Spleen (tissue), 11 donors: ENCODE results near the gene NMUR1. TPM values are rescaled to one million over a fixed set of nuclear protein-coding genes. Genes with fewer than 3 reads are reported as not detected.
"Not testable (repeated sequence)": the region's sequence is repeated elsewhere in the genome, so short reads cannot be mapped to it uniquely, and the experiment has no call there.

Source experiments
- DNase-seq: peaks from one replicate; pipeline ENCODE4 v3.0.0-alpha.2; 2020
- H3K27ac ChIP-seq, 8 donors: fragments of 200-600 bp; sonication (generic) in 7 of 8; 1 replicate in 4 of 8; 2 replicates in 4 of 8; pipeline versions ENCODE4 v1.5.0 to v1.8.0; 2016 to 2021; ENCODE audit warnings: inconsistent platforms in 4 of 8, mild to moderate bottlenecking in 4 of 8, moderate library complexity in 1 of 8
- H3K27me3 ChIP-seq, 7 donors: fragments of 200-600 bp; sonication (generic) in 6 of 7; replicated peaks in 1 of 7; 1 replicate in 4 of 7; 2 replicates in 3 of 7; pipeline versions ENCODE4 v1.5.0 to v1.8.0; 2016 to 2021; ENCODE audit warnings: inconsistent platforms in 3 of 7, mild to moderate bottlenecking in 1 of 7
- H3K36me3 ChIP-seq, 6 donors: fragments of 200-600 bp; sonication (generic) in 5 of 6; 1 replicate in 4 of 6; 2 replicates in 2 of 6; pipeline versions ENCODE4 v1.5.0 to v1.8.0; 2016 to 2021; ENCODE audit warnings: inconsistent platforms in 2 of 6
- H3K4me1 ChIP-seq, 6 donors: fragments of 200-600 bp; sonication (generic) in 5 of 6; 1 replicate in 3 of 6; 2 replicates in 3 of 6; pipeline versions ENCODE4 v1.5.0 to v1.8.0; 2016 to 2021; ENCODE audit warnings: inconsistent platforms in 3 of 6
- H3K4me3 ChIP-seq, 8 donors: fragments of 200-600 bp; sonication (generic) in 7 of 8; 1 replicate in 4 of 8; 2 replicates in 4 of 8; pipeline versions ENCODE4 v1.5.0 to v1.8.0; 2016 to 2021; ENCODE audit warnings: inconsistent platforms in 4 of 8, mild to moderate bottlenecking in 4 of 8, moderate library complexity in 2 of 8
- H3K9me3 ChIP-seq, 8 donors: fragments of 200-600 bp; sonication (generic) in 7 of 8; 1 replicate in 4 of 8; 2 replicates in 4 of 8; pipeline versions ENCODE4 v1.5.0 to v1.8.0; 2016 to 2021; ENCODE audit warnings: inconsistent platforms in 4 of 8
- POLR2A ChIP-seq, 3 donors: fragments of 450-650 bp; IDR thresholded peaks; one replicate each; pipeline ENCODE4 v1.5.1; 2017; ENCODE audit warnings: antibody characterized with exemption in 3 of 3, mild to moderate bottlenecking in 1 of 3
- POLR2AphosphoS5 ChIP-seq, 3 donors: sonication (generic); formaldehyde crosslinking; IDR thresholded peaks; one replicate each; pipeline ENCODE4 v1.5.1; 2017; ENCODE audit warnings: antibody characterized with exemption in 3 of 3
- WGBS, 5 donors: extraction: QIAGEN DNeasy Blood & Tissue Kit in 3 of 5; methylation state at CpG; one replicate each; pipeline versions ENCODE4 v1.1.5 to v1.1.7; 2013 to 2018; 5-methylcytosine and 5-hydroxymethylcytosine counted together
- intact Hi-C: fragments of 100-400 bp; cut with DNase I; formaldehyde crosslinking; loops from one replicate; pipeline ENCODE4 v1.15.0; 2023; ENCODE audit warnings: low total_unique reads
- polyA plus RNA-seq, 3 donors: library from polyadenylated mRNA; stranded (reverse); fragments of 200-250 nt; gene quantifications; one replicate each; pipeline ENCODE4 v1.2.1, GENCODE V29; 2013
- total RNA-seq, 7 donors: library from RNA; depleted of rRNA in 3 of 7; stranded (reverse); fragments of >200 nt in 3 of 7; fragmentation: NEBNext Ultra II Directional in 4 of 7; extraction: Animal tissue kit (Norgen Biotek cat#: 25700) in 4 of 7; gene quantifications; one replicate each; pipeline versions ENCODE4 v1.1.0 to v1.2.1, GENCODE V29; 2016 to 2021
- TF ChIP-seq, protein P1 (sequence below), 11 experiments: fragments of 200-600 bp in 7 of 11; fragments of 450-650 bp in 4 of 11; sonication (generic) in 4 of 11; IDR thresholded peaks in 8 of 11; conservative IDR thresholded peaks in 3 of 11; 1 replicate in 7 of 11; 2 replicates in 4 of 11; pipeline versions ENCODE4 v1.4.0 to v1.8.0; 2016 to 2021; ENCODE audit warnings: antibody characterized with exemption in 11 of 11, inconsistent platforms in 4 of 11, mild to moderate bottlenecking in 1 of 11
- donor health status: healthy with polysubstance abuse.
- donor health status: DM: no; HTN: no; CAD: no; lungs with moderate emphysema.
- donor health status: DM: no; HTN: no; CAD: no.
- donor health status: Bipolar disorder and iron deficiency.
- donor health status: healthy.
- donor health status: DM: no; HTN: no; CAD: no.
- donor health status: DM: yes; HTN: yes; CAD: no.

Gene NMUR1
- total and polyA plus RNA-seq, 10 donors = 0.32 to 6.2 (median 2.5) TPM

DNA sequence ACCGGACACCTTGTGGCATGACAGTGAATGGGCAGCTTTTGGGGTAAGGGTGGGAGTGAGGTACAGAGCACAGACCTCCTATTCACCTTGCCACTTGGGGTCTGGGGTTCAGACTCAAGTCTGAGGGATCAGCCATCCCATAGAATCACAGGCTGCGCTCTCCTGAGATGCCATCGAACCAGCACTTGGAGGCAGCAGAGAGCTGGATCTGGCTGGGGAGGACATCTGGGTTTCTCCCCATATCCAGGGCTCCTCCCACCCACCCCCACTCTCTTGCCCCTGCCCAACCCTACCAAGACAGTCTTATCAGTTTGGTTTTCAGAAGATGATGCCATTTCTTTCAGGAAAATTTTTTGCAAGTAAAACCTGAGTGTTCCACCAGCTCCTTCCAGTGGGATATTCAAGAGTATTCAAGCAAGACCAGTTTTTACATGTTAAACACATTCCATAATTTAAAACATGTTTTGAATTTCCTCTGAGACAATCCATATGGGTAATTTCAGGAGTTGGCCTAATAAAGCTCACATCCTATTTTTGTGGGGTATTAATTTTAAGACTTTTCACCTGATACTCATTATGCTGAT, 33.2 kb upstream of the NMUR1 start:
- H3K27me3 ChIP-seq = no peaks in the 10 kb centered on the region
- intact Hi-C loops = no loop called here
- DNase-seq = no peak
- no peaks in the 10 kb centered on the region for H3K4me1 ChIP-seq
- no peaks in the 10 kb centered on the region for H3K9me3 ChIP-seq
- H3K36me3 ChIP-seq = no peaks in the 10 kb centered on the region
- no peak overlapping the region for H3K27ac ChIP-seq
- WGBS, 5 donors = 35 to 45% (median 40%) methylated on average over 3 of the region's 3 CpGs
- no peak for TF ChIP-seq POLR2A (IDR thresholded peaks at IDR 0.05)
- TF ChIP-seq, protein P1, sequence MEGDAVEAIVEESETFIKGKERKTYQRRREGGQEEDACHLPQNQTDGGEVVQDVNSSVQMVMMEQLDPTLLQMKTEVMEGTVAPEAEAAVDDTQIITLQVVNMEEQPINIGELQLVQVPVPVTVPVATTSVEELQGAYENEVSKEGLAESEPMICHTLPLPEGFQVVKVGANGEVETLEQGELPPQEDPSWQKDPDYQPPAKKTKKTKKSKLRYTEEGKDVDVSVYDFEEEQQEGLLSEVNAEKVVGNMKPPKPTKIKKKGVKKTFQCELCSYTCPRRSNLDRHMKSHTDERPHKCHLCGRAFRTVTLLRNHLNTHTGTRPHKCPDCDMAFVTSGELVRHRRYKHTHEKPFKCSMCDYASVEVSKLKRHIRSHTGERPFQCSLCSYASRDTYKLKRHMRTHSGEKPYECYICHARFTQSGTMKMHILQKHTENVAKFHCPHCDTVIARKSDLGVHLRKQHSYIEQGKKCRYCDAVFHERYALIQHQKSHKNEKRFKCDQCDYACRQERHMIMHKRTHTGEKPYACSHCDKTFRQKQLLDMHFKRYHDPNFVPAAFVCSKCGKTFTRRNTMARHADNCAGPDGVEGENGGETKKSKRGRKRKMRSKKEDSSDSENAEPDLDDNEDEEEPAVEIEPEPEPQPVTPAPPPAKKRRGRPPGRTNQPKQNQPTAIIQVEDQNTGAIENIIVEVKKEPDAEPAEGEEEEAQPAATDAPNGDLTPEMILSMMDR (IDR thresholded peaks at IDR 0.05 in 8 of 11, conservative IDR thresholded peaks at IDR 0.05 in 3 of 11) = peak in 7 of 11 experiments; percentile 11 to 58 (median 45)
- no peak overlapping the region for H3K4me3 ChIP-seq

GRCh38 chr2:231557571-231558217, 27.4 kb upstream of the NMUR1 start:
- intact Hi-C loops = loop anchor here (5.0 kb wide), 1 partner anchor 40 kb away; no protein-coding TSS in a partner anchor
- DNase-seq = peak; percentile 83
- TF ChIP-seq POLR2AphosphoS5 (IDR thresholded peaks at IDR 0.05) = peak in 1 of 3 donors; percentile 22
- TF ChIP-seq, protein P1 (IDR thresholded peaks at IDR 0.05 in 8 of 11, conservative IDR thresholded peaks at IDR 0.05 in 3 of 11) = peak in 10 of 11 experiments; percentile 51 to 88 (median 74)
- no peak for TF ChIP-seq POLR2A (IDR thresholded peaks at IDR 0.05)
- Histone ChIP-seq H3K27ac (peak overlapping the region in 7 of 8 donors; percentile 9 to 81 (median 46)), H3K4me3 (no peak overlapping the region), H3K9me3 (peaks cover 0 to 10% (median 7%) of the 10 kb centered on the region in 8 donors), H3K27me3 (no peaks in the 10 kb centered on the region), H3K4me1 (peaks cover 0 to 49% (median 30%) of the 10 kb centered on the region in 6 donors), H3K36me3 (no peaks in the 10 kb centered on the region)
- 24 to 31% (median 26%) methylated on average over 11 of the region's 11 CpGs for WGBS, 5 donors

DNA sequence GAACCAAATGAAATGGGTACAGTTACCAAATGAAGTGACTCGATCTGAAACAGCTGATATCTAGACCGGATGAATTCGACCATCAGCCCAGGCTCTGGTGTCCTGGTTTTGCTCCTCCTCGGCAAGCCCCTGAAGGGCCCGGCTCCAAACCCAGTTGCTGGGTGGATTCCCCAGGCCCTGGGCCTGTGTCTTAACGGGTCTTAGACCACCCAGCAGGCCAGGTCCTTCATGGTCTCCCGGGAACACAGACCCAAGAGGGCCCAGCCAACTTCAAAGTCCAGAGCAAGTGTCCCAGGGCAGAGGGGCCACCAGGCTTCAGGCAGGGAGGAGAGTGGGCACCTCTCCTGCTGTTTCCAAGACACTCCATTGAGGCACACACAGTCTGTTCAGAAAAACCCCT, 26.7 kb upstream of the NMUR1 start:
- H3K9me3 ChIP-seq = peaks cover 0 to 17% (median 14%) of the 10 kb centered on the region in 8 donors
- H3K4me1 ChIP-seq = peaks cover 0 to 49% (median 30%) of the 10 kb centered on the region in 6 donors
- TF ChIP-seq POLR2AphosphoS5 (IDR thresholded peaks at IDR 0.05) (no peak), POLR2A (IDR thresholded peaks at IDR 0.05) (no peak)
- TF ChIP-seq, protein P1 (IDR thresholded peaks at IDR 0.05 in 8 of 11, conservative IDR thresholded peaks at IDR 0.05 in 3 of 11) = no peak
- DNase-seq = peak; percentile 71
- H3K4me3 ChIP-seq = no peak overlapping the region
- peak overlapping the region in 4 of 8 donors; percentile 15 to 81 (median 70) for H3K27ac ChIP-seq
- no peaks in the 10 kb centered on the region for H3K36me3 ChIP-seq
- WGBS, 5 donors = 62 to 82% (median 77%) methylated on average over 3 to 7 of the region's 7 CpGs
- intact Hi-C loops = loop anchor here (5.0 kb wide), 1 partner anchor 40 kb away; no protein-coding TSS in a partner anchor
- no peaks in the 10 kb centered on the region for H3K27me3 ChIP-seq

DNA sequence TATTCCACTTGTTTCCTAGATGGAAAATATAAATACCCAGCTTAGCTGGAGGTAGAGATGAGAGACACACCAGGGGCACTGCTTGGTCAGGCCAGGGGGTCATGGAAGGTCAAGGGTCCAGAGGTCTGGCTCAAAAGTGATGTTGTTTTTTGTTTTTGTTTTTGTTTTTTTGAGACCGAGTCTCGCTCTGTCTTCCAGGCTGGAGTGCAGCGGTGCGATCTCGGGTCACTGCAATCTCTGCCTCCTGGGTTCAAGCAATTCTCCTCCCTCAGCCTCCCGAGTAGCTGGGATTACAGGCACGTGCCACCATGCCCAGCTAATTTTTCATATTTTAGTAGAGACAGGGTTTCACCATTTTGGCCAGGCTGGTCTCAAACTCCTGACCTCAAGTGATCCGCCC, 26.3 kb upstream of the NMUR1 start:
- H3K4me3 ChIP-seq, H3K36me3 ChIP-seq, H3K27me3 ChIP-seq: not testable (repeated sequence)
- peaks cover 0 to 21% (median 18%) of the 10 kb centered on the region in 8 donors for H3K9me3 ChIP-seq
- peak overlapping the region in 4 of 8 donors; percentile 15 to 87 (median 76) for H3K27ac ChIP-seq
- peak; percentile 52 for DNase-seq
- intact Hi-C loops = loop anchor here (5.0 kb wide), 1 partner anchor 39 kb away; no protein-coding TSS in a partner anchor
- 92 to 95% (median 94%) methylated on average over 8 of the region's 8 CpGs for WGBS, 5 donors
- H3K4me1 ChIP-seq = peaks cover 0 to 49% (median 30%) of the 10 kb centered on the region in 6 donors
